ENCODE results near the gene BTBD6. TPM values are rescaled to one million over a fixed set of nuclear protein-coding genes. Genes with fewer than 3 reads are reported as not detected.

The BTBD6 gene
- total RNA-seq, 6 experiments from 2014 or later = 44.3 to 58.6 (median 53.2) TPM

DNA sequence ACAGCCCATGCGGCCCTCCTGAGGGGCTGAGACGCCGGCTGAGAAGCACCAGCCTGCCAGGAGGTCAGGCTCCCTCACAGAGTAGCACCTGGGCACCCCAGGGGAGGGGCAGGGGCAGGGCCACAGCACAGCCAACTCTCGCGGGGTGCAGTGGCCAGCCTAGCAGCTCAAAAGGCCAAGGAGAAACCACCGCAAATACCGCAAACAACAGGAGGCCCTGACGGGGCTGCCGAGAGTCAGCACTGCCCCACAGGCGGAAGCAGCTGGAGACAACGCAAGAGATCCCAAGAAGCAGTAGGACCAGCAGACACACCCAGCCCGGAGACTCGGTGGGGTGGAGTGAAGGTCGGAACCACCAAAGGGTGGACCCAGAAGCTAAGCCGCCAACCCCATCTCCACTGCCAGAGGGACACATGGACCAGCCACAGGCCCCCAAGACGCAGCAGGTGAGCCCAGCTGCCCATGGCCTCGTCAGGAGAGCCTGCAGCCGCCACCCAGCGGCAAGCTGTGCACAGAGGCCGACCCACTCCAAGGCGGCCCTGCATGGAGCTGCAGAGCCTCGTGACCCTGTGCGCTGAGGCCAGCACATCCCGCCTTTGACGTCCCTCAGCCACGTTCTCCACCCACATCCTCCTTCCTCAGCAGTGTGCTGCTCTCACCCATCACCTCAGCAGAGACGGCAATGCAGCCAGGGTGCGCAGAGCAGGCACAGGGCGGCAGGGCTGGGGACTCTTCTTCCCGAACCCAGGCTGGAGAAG is 31.7 kb upstream of the BTBD6 start:
- Mint-ChIP-seq H3K4me1 (ENCODE audit: low read depth) (no peaks in the 10 kb centered on the region), H3K27me3 (ENCODE audit: insufficient read depth) (peaks cover 2% of the 10 kb centered on the region; the same call in 1 of the 2 replicates), H3K27ac (no peak overlapping the region), H3K36me3 (ENCODE audit: low read depth) (peaks cover 12% of the 10 kb centered on the region), H3K9me3 (no peaks in the 10 kb centered on the region), H3K4me3 (no peak overlapping the region)
- TF ChIP-seq, protein P1, sequence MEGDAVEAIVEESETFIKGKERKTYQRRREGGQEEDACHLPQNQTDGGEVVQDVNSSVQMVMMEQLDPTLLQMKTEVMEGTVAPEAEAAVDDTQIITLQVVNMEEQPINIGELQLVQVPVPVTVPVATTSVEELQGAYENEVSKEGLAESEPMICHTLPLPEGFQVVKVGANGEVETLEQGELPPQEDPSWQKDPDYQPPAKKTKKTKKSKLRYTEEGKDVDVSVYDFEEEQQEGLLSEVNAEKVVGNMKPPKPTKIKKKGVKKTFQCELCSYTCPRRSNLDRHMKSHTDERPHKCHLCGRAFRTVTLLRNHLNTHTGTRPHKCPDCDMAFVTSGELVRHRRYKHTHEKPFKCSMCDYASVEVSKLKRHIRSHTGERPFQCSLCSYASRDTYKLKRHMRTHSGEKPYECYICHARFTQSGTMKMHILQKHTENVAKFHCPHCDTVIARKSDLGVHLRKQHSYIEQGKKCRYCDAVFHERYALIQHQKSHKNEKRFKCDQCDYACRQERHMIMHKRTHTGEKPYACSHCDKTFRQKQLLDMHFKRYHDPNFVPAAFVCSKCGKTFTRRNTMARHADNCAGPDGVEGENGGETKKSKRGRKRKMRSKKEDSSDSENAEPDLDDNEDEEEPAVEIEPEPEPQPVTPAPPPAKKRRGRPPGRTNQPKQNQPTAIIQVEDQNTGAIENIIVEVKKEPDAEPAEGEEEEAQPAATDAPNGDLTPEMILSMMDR (IDR thresholded peaks at IDR 0.05) = no peak
- no peak for DNase-seq

DNA sequence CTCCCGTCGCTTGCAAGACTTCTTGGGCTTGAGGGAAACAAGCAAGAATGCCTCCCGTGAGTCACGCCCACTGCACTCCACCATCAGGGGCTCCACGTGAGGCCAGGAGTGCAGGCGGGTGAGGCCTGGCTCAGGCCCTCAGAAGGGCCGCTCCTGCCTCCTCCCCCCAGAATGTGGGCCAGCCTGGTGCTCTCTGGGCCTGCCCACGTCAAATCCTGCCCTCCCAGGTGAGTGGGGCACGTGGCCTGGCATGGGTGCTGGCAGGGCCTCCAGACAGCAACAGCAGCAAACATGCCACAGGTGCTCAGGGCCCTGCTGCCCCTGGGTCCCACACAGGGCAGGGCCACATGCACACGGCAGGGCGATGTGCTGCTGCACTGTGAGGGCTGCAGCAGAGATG is 30.6 kb upstream of the BTBD6 start:
- H3K36me3 Mint-ChIP-seq (ENCODE audit: low read depth) = peaks cover 12% of the 10 kb centered on the region
- H3K27ac Mint-ChIP-seq = no peak overlapping the region
- TF ChIP-seq, protein P1 (IDR thresholded peaks at IDR 0.05) = no peak
- no peaks in the 10 kb centered on the region for H3K9me3 Mint-ChIP-seq
- DNase-seq = no peak
- H3K4me3 Mint-ChIP-seq = no peak overlapping the region
- H3K27me3 Mint-ChIP-seq (ENCODE audit: insufficient read depth) = 0 out of 2 replicates have a peak, but pooled peaks cover 2% of the 10 kb centered on the region
- no peaks in the 10 kb centered on the region for H3K4me1 Mint-ChIP-seq (ENCODE audit: low read depth)

DNA sequence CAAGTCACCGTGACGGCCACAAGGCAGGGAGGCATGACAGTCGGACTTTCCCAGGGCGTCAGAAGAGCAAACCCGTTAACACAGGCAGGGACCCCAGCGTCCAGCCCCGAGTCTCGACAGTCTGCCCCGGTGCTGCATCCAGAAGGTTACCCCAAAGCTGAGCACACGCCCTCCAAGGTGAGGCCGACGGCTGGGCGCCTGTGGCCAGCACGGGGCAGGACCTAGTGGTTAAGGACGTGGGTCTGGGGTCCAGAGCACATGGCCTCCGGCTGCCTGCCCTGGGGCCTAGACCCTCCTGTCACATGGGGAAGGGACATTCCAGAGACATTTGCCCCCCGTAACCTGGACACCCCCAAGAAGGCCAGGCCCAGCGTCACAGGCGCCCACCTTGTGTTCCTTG is 29.7 kb upstream of the BTBD6 start:
- Mint-ChIP-seq H3K36me3 (ENCODE audit: low read depth) (peaks cover 21% of the 10 kb centered on the region), H3K27ac (no peak overlapping the region), H3K4me3 (no peak overlapping the region), H3K27me3 (ENCODE audit: insufficient read depth) (0 out of 2 replicates have a peak, but pooled peaks cover 2% of the 10 kb centered on the region), H3K4me1 (ENCODE audit: low read depth) (no peaks in the 10 kb centered on the region), H3K9me3 (no peaks in the 10 kb centered on the region)
- DNase-seq = no peak
- TF ChIP-seq, protein P1 (IDR thresholded peaks at IDR 0.05) = no peak

DNA sequence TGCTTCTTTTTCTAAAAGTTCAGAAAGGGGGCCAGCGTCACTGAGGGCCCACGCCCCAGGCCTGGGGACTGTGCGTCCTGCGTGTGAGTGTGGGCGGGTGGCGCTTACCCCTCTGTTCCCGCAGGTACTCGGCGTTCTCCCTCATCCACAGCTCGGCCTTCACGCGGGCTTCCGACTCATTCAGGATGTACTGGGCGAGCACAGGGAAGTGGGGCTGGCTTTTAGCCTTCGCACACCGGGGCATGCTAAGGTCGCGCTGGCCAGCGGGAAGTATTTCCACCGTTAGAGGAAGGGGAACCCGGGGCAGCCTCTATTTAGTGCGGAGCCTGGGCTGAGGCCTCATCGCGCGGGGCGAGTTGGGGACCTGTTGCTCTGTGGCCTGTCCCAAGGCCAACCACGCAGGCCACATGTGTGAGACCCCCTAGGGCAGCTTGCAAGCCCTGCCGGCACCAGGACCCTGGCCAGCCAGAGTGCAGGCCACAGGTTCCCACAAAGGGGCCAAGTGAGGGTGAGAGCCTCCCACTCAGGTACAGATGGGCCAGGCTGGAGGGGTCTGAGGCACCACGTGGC is 29.2 kb upstream of the BTBD6 start:
- no peak for DNase-seq
- Mint-ChIP-seq H3K4me3 (no peak overlapping the region), H3K27me3 (ENCODE audit: insufficient read depth) (0 out of 2 replicates have a peak, but pooled peaks cover 2% of the 10 kb centered on the region), H3K4me1 (ENCODE audit: low read depth) (no peaks in the 10 kb centered on the region), H3K9me3 (no peaks in the 10 kb centered on the region), H3K27ac (no peak overlapping the region), H3K36me3 (ENCODE audit: low read depth) (peaks cover 25% of the 10 kb centered on the region)
- TF ChIP-seq, protein P1 (IDR thresholded peaks at IDR 0.05) = no peak

DNA sequence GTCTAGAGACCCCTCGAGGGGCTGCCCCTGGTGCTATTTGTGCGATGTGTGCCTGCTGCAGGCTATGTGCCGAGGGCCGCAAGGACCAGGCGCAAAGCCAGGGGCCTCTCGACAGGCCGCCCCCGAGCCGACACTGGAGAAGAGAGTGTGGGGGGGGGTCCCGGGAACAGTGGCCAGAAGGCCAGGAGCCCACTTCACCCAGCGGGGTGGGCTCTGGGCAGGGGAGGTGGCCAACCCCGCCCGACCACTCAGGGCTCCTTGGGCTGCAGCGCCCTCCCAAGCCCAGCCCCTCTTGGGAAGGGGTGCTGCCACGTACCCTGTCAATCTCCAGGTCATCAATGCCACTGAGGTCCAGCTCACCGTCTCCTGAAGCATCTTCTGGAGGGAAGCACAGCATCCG is 28.6 kb upstream of the BTBD6 start:
- H3K4me3 Mint-ChIP-seq = no peak overlapping the region
- H3K4me1 Mint-ChIP-seq (ENCODE audit: low read depth) = no peaks in the 10 kb centered on the region
- H3K27ac Mint-ChIP-seq = no peak overlapping the region
- TF ChIP-seq, protein P1 (IDR thresholded peaks at IDR 0.05) = no peak
- H3K27me3 Mint-ChIP-seq (ENCODE audit: insufficient read depth) = 0 out of 2 replicates have a peak, but pooled peaks cover 2% of the 10 kb centered on the region
- peaks cover 25% of the 10 kb centered on the region for H3K36me3 Mint-ChIP-seq (ENCODE audit: low read depth)
- no peaks in the 10 kb centered on the region for H3K9me3 Mint-ChIP-seq
- DNase-seq = no peak

All from HFFc6 (cell line).